Activated T-cell treated with anti-CD3 and anti-CD28 coated beads, Interleukin-2, amount 50 U/mL, for 72 hours (primary cell): ENCODE data around the gene MANBA. TPM values are rescaled to one million over a fixed set of nuclear protein-coding genes. Genes with fewer than 3 reads are reported as not detected.

Source experiments
- ATAC-seq, 2 donors: fragments of 150-1000 bp; cut with Tn5 transposase; replicated peaks in 1 of 2; 2 replicates each; pipeline ENCODE4 v1.10.0; 2021; ENCODE audit warnings: moderate library complexity in 2 of 2, mild to moderate bottlenecking in 1 of 2
- DNase-seq, 2 donors: peaks; one replicate each; pipeline ENCODE4 v3.0.0; 2021 to 2022; ENCODE audit warnings: mixed read lengths in 1 of 2
- H3K27ac Mint-ChIP-seq: one replicate; pipeline ENCODE4 v1.8.0; 2022; ENCODE audit warnings: mild to moderate bottlenecking, moderate library complexity, mixed read lengths
- H3K27me3 Mint-ChIP-seq: one replicate; pipeline ENCODE4 v1.8.0; 2022; ENCODE audit warnings: low read depth, mixed read lengths
- H3K36me3 Mint-ChIP-seq, 2 donors: one replicate each; pipeline ENCODE4 v1.8.0; 2022; ENCODE audit warnings: mixed read lengths in 2 of 2, mild to moderate bottlenecking in 1 of 2; ENCODE audit not compliant: insufficient read depth in 2 of 2
- H3K4me1 Mint-ChIP-seq: one replicate; pipeline ENCODE4 v1.8.0; 2022; ENCODE audit warnings: low read depth, mixed read lengths
- H3K4me3 Mint-ChIP-seq, 2 donors: one replicate each; pipeline ENCODE4 v1.8.0; 2022; ENCODE audit warnings: mild to moderate bottlenecking in 2 of 2, mixed read lengths in 2 of 2, moderate library complexity in 2 of 2
- H3K9me3 Mint-ChIP-seq, 2 donors: one replicate each; pipeline ENCODE4 v1.8.0; 2022; ENCODE audit warnings: mixed read lengths in 2 of 2
- total RNA-seq, 2 donors: library from RNA; stranded (reverse); gene quantifications; one replicate each; pipeline ENCODE4 v1.2.3, GENCODE V29; 2022

Gene MANBA
- total RNA-seq, 2 donors from 2014 or later: 14.8 to 16.8 TPM

- H3K4me1 Mint-ChIP-seq: peaks cover 21% of the 10 kb centered on the region
- no peak overlapping the region for H3K27ac Mint-ChIP-seq
- no peak overlapping the region for H3K4me3 Mint-ChIP-seq
- DNase-seq (no peak), ATAC-seq (no peak)
- no peaks in the 10 kb centered on the region for H3K36me3 Mint-ChIP-seq
- H3K27me3 Mint-ChIP-seq: peaks cover 4% of the 10 kb centered on the region
- H3K9me3 Mint-ChIP-seq: no peaks in the 10 kb centered on the region
Measured at GRCh38 chr4:102783006-102783405, 22.2 kb upstream of the MANBA start.

- no peaks in the 10 kb centered on the region for H3K9me3 Mint-ChIP-seq
- no peak overlapping the region for H3K27ac Mint-ChIP-seq
- DNase-seq (no peak), ATAC-seq (peak in 1 of 2 donors; percentile 23)
- H3K27me3 Mint-ChIP-seq: peaks cover 4% of the 10 kb centered on the region
- no peaks in the 10 kb centered on the region for H3K36me3 Mint-ChIP-seq
- H3K4me1 Mint-ChIP-seq: peaks cover 10% of the 10 kb centered on the region
- no peak overlapping the region for H3K4me3 Mint-ChIP-seq
Measured at GRCh38 chr4:102781570-102781969, 20.8 kb upstream of the MANBA start.

- ATAC-seq (peak; percentile 75 to 92), DNase-seq (no peak)
- H3K36me3 Mint-ChIP-seq: no peaks in the 10 kb centered on the region
- peaks cover 4% of the 10 kb centered on the region for H3K27me3 Mint-ChIP-seq
- H3K9me3 Mint-ChIP-seq: no peaks in the 10 kb centered on the region
- H3K4me1 Mint-ChIP-seq: peaks cover 10% of the 10 kb centered on the region
- H3K4me3 Mint-ChIP-seq: no peak overlapping the region
- no peak overlapping the region for H3K27ac Mint-ChIP-seq
Measured at GRCh38 chr4:102780476-102781144, 19.8 kb upstream of the MANBA start.

- ATAC-seq: no peak
- H3K4me3 Mint-ChIP-seq: no peak overlapping the region
- no peak overlapping the region for H3K27ac Mint-ChIP-seq
- H3K36me3 Mint-ChIP-seq: no peaks in the 10 kb centered on the region
- no peak for DNase-seq
- H3K4me1 Mint-ChIP-seq: peaks cover 10% of the 10 kb centered on the region
- peaks cover 4% of the 10 kb centered on the region for H3K27me3 Mint-ChIP-seq
- no peaks in the 10 kb centered on the region for H3K9me3 Mint-ChIP-seq
Measured at GRCh38 chr4:102779204-102779603, 18.4 kb upstream of the MANBA start.

- DNase-seq (no peak), ATAC-seq (no peak)
- Mint-ChIP-seq H3K27ac (no peak overlapping the region), H3K4me1 (peaks cover 10% of the 10 kb centered on the region), H3K4me3 (no peak overlapping the region), H3K9me3 (no peaks in the 10 kb centered on the region), H3K27me3 (peaks cover 4% of the 10 kb centered on the region), H3K36me3 (no peaks in the 10 kb centered on the region)
Measured at GRCh38 chr4:102778720-102779119, 18.0 kb upstream of the MANBA start.

GRCh38 chr4:102775805-102776204, 15.0 kb upstream of the MANBA start:
- H3K4me1 Mint-ChIP-seq: peaks cover 10% of the 10 kb centered on the region
- no peaks in the 10 kb centered on the region for H3K36me3 Mint-ChIP-seq
- no peaks in the 10 kb centered on the region for H3K9me3 Mint-ChIP-seq
- no peak overlapping the region for H3K27ac Mint-ChIP-seq
- ATAC-seq: no peak
- H3K4me3 Mint-ChIP-seq: no peak overlapping the region
- peaks cover 4% of the 10 kb centered on the region for H3K27me3 Mint-ChIP-seq
- no peak for DNase-seq

GRCh38 chr4:102774254-102774653, 13.5 kb upstream of the MANBA start:
- no peak overlapping the region for H3K4me3 Mint-ChIP-seq
- no peaks in the 10 kb centered on the region for H3K36me3 Mint-ChIP-seq
- H3K9me3 Mint-ChIP-seq: no peaks in the 10 kb centered on the region
- H3K27me3 Mint-ChIP-seq: peaks cover 4% of the 10 kb centered on the region
- H3K4me1 Mint-ChIP-seq: no peaks in the 10 kb centered on the region
- ATAC-seq: no peak
- no peak overlapping the region for H3K27ac Mint-ChIP-seq
- no peak for DNase-seq

GRCh38 chr4:102772738-102773340, 12.1 kb upstream of the MANBA start:
- Mint-ChIP-seq H3K27me3 (no peaks in the 10 kb centered on the region), H3K9me3 (no peaks in the 10 kb centered on the region), H3K4me1 (no peaks in the 10 kb centered on the region), H3K27ac (no peak overlapping the region), H3K36me3 (no peaks in the 10 kb centered on the region), H3K4me3 (no peak overlapping the region)
- ATAC-seq (no peak), DNase-seq (no peak)

GRCh38 chr4:102764901-102765300, 4.1 kb upstream of the MANBA start:
- peaks cover 0 to 3% of the 10 kb centered on the region in 2 donors for H3K36me3 Mint-ChIP-seq
- peaks cover 13% of the 10 kb centered on the region for H3K4me1 Mint-ChIP-seq
- ATAC-seq (no peak), DNase-seq (no peak)
- H3K27ac Mint-ChIP-seq: no peak overlapping the region
- no peak overlapping the region for H3K4me3 Mint-ChIP-seq
- H3K27me3 Mint-ChIP-seq: peaks cover 8% of the 10 kb centered on the region
- H3K9me3 Mint-ChIP-seq: peaks cover 0 to 2% of the 10 kb centered on the region in 2 donors

- peaks cover 40% of the 10 kb centered on the region for H3K4me1 Mint-ChIP-seq
- peaks cover 0 to 2% of the 10 kb centered on the region in 2 donors for H3K9me3 Mint-ChIP-seq
- H3K27me3 Mint-ChIP-seq: peaks cover 8% of the 10 kb centered on the region
- DNase-seq (no peak), ATAC-seq (no peak)
- H3K4me3 Mint-ChIP-seq: peak overlapping the region; percentile 84 to 97
- H3K27ac Mint-ChIP-seq: no peak overlapping the region
- H3K36me3 Mint-ChIP-seq: peaks cover 0 to 3% of the 10 kb centered on the region in 2 donors
Measured at GRCh38 chr4:102761906-102762305, 1.1 kb upstream of the MANBA start.

GRCh38 chr4:102761296-102761701, 531 bp upstream of the MANBA start:
- peak; percentile 0 to 37 for ATAC-seq
- Mint-ChIP-seq H3K4me3 (peak overlapping the region; percentile 84 to 97), H3K9me3 (peaks cover 0 to 2% of the 10 kb centered on the region in 2 donors)

GRCh38 chr4:102759831-102760644, 730 bp downstream of the MANBA start:
- H3K27me3 Mint-ChIP-seq: peaks cover 5% of the 10 kb centered on the region

More at GRCh38 chr4:102761296-102761701, 531 bp upstream of the MANBA start:
- DNase-seq: peak in 1 of 2 donors; percentile 30
- Mint-ChIP-seq H3K4me1 (peaks cover 40% of the 10 kb centered on the region), H3K27ac (no peak overlapping the region), H3K36me3 (peaks cover 0 to 3% of the 10 kb centered on the region in 2 donors), H3K27me3 (peaks cover 8% of the 10 kb centered on the region)

More at GRCh38 chr4:102759831-102760644, 730 bp downstream of the MANBA start:
- Mint-ChIP-seq H3K9me3 (peaks cover 0 to 2% of the 10 kb centered on the region in 2 donors), H3K27ac (peak overlapping the region; percentile 61), H3K4me3 (peak overlapping the region; percentile 84 to 97), H3K36me3 (peaks cover 0 to 2% of the 10 kb centered on the region in 2 donors), H3K4me1 (peaks cover 40% of the 10 kb centered on the region)
- DNase-seq (peak; percentile 31 to 36), ATAC-seq (peak; percentile 52 to 56)
